ENCODE results near the gene CACNA1A. TPM values are rescaled to one million over a fixed set of nuclear protein-coding genes. Genes with fewer than 3 reads are reported as not detected.

The CACNA1A gene
- total and polyA plus RNA-seq, 2 of the 13 experiments (the other 11 are each of a cell fraction or from before 2014, with no cell fraction given) = not detected

GRCh38 chr19:13164343-13165161 lies 341.7 kb downstream of the CACNA1A start (continued):
- TF ChIP-seq MXD1 (CRISPR knock-in tag; IDR thresholded peaks at IDR 0.05) = no peak
- TF ChIP-seq NFE2 (CRISPR knock-in tag; IDR thresholded peaks at IDR 0.05) = no peak
- peak; percentile 41; the same call in 1 of the 2 replicates for TF ChIP-seq ZNF121 (CRISPR knock-in tag; IDR thresholded peaks at IDR 0.05)
- TF ChIP-seq MEIS2 (CRISPR knock-in tag; IDR thresholded peaks at IDR 0.05) = 0 out of 2 replicates have a peak, but pooled peaks have one; percentile 19
- TF ChIP-seq ZNF773 (CRISPR knock-in tag; IDR thresholded peaks at IDR 0.05; ENCODE audit: borderline replicate concordance) = no peak; the same call in 1 of the 2 replicates
- TF ChIP-seq ZNF513 (CRISPR knock-in tag; conservative IDR thresholded peaks at IDR 0.05) = no peak
- no peak for TF ChIP-seq AGO2 (optimal IDR thresholded peaks at IDR 0.05; ENCODE audit: low read depth, low read length)
- TF ChIP-seq ZNF484 (CRISPR knock-in tag; IDR thresholded peaks at IDR 0.05; ENCODE audit: borderline replicate concordance, low read depth) = no peak
- TF ChIP-seq SAP130 (CRISPR knock-in tag; IDR thresholded peaks at IDR 0.05; ENCODE audit: low read depth) = peak; percentile 93
- TF ChIP-seq ZNF225 (CRISPR knock-in tag; IDR thresholded peaks at IDR 0.05) = no peak
- no peak for TF ChIP-seq ZNF343 (CRISPR knock-in tag; IDR thresholded peaks at IDR 0.05)
- peak; percentile 41; the same call in 1 of the 2 replicates for TF ChIP-seq TFDP1 (CRISPR knock-in tag; IDR thresholded peaks at IDR 0.05; ENCODE audit: borderline replicate concordance)
- no peak for TF ChIP-seq ZNF354B (CRISPR knock-in tag; IDR thresholded peaks at IDR 0.05)
- peak; percentile 92 for TF ChIP-seq PHF21A (CRISPR knock-in tag; IDR thresholded peaks at IDR 0.05)
- peak; percentile 70; the same call in 1 of the 2 replicates for TF ChIP-seq ARID4A (CRISPR knock-in tag; IDR thresholded peaks at IDR 0.05; ENCODE audit: borderline replicate concordance)
- TF ChIP-seq TCF7 (IDR thresholded peaks at IDR 0.05; ENCODE audit: low read depth) = no peak
- peak; percentile 58 for TF ChIP-seq FOXA3 (CRISPR knock-in tag; IDR thresholded peaks at IDR 0.05)
- TF ChIP-seq NFYB (CRISPR knock-in tag; IDR thresholded peaks at IDR 0.05) = peak; percentile 17; the same call in 1 of the 2 replicates
- TF ChIP-seq ZNF841 (CRISPR knock-in tag; IDR thresholded peaks at IDR 0.05; ENCODE audit: borderline replicate concordance) = no peak
- TF ChIP-seq HNRNPH1 (optimal IDR thresholded peaks at IDR 0.05; ENCODE audit: low read depth, low read length) = no peak

All from HepG2 (cell line).